Neural cell (in vitro differentiated cells): ENCODE results near the gene DTX1.

Experiments
- EP300 ChIP-seq: fragments of 450-650 bp; conservative IDR thresholded peaks from 2 replicates; pipeline ENCODE4 v1.6.1; 2014; ENCODE audit warnings: antibody characterized with exemption, mild to moderate bottlenecking, moderate library complexity; ENCODE audit not compliant: poor library complexity, severe bottlenecking
- EZH2 ChIP-seq: fragments of 200-600, 300-800 bp; shearing (Covaris generic), sonication (generic); IDR thresholded peaks from 2 replicates; pipeline ENCODE4 v1.6.1; 2014; ENCODE audit warnings: antibody characterized with exemption, low read length, borderline replicate concordance, mild to moderate bottlenecking; ENCODE audit not compliant: insufficient read depth, poor library complexity, severe bottlenecking
- MXI1 ChIP-seq: fragments of 450-650 bp; conservative IDR thresholded peaks from 2 replicates; pipeline ENCODE4 v1.6.1; 2014; ENCODE audit warnings: antibody characterized with exemption, mild to moderate bottlenecking; ENCODE audit not compliant: poor library complexity, severe bottlenecking
- RAD21 ChIP-seq: fragments of 450-650 bp; conservative IDR thresholded peaks from 2 replicates; pipeline ENCODE4 v1.6.1; 2014; ENCODE audit warnings: antibody characterized with exemption, mild to moderate bottlenecking, moderate library complexity
- REST ChIP-seq: IDR thresholded peaks from 2 replicates; pipeline ENCODE4 v1.6.1; 2012; ENCODE audit warnings: borderline replicate concordance
- SMC3 ChIP-seq: fragments of 450-650 bp; conservative IDR thresholded peaks from 2 replicates; pipeline ENCODE4 v1.6.1; 2014; ENCODE audit warnings: antibody characterized with exemption, mild to moderate bottlenecking, moderate library complexity; ENCODE audit not compliant: poor library complexity
- TAF1 ChIP-seq: IDR thresholded peaks from 2 replicates; pipeline ENCODE4 v1.6.1; 2012; ENCODE audit warnings: low read depth
- TF ChIP-seq, protein P1 (sequence below): fragments of 450-650 bp; IDR thresholded peaks from 2 replicates; pipeline ENCODE4 v1.5.1; 2014; ENCODE audit warnings: antibody characterized with exemption, mild to moderate bottlenecking, moderate library complexity; ENCODE audit not compliant: poor library complexity, severe bottlenecking

DNA sequence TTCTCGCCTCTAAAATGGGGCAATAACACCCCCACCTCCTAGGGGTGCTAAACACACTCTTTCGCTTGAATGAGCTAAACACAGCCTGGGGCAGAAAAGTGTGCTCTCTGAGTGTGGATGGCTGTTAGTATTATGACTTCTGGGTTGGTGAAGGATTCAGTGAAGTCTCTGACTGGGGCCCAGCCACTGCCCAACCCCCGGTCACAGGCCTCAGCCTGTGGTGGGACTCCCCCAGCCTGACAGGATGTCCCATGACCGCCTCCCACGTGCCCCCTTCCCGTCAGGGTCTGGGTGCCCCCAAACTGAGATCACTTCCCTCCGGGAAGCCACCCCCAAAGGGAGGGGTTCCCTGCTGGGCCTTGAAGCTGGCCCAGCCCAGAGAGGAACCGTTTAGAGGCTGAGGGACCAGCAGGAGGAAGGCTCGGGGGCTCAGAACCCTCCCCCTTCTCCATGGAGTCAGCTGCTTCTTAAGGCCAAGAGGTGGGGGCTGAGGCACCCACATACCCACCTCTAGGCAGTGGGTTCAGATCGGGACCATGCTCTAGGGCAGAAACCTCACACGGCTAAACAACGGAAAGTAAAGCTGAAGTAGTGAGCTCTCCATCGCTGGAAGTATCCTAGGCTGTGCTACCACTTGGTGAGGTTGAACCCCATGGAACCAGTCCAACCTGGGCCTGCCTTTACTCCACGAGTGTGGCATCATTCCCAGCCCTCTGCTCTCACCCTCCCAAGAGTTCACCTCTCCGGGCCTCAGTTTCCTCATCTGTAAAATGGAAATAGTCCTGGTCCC lies 13.8 kb downstream of the DTX1 start:
- TF ChIP-seq, protein P1, sequence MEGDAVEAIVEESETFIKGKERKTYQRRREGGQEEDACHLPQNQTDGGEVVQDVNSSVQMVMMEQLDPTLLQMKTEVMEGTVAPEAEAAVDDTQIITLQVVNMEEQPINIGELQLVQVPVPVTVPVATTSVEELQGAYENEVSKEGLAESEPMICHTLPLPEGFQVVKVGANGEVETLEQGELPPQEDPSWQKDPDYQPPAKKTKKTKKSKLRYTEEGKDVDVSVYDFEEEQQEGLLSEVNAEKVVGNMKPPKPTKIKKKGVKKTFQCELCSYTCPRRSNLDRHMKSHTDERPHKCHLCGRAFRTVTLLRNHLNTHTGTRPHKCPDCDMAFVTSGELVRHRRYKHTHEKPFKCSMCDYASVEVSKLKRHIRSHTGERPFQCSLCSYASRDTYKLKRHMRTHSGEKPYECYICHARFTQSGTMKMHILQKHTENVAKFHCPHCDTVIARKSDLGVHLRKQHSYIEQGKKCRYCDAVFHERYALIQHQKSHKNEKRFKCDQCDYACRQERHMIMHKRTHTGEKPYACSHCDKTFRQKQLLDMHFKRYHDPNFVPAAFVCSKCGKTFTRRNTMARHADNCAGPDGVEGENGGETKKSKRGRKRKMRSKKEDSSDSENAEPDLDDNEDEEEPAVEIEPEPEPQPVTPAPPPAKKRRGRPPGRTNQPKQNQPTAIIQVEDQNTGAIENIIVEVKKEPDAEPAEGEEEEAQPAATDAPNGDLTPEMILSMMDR: no peak
- TF ChIP-seq TAF1 (no peak), REST (no peak), MXI1 (no peak), EP300 (no peak), EZH2 (no peak), SMC3 (no peak), RAD21 (no peak)
